ENCODE results near the gene SSR2. TPM values are rescaled to one million over a fixed set of nuclear protein-coding genes. Genes with fewer than 3 reads are reported as not detected.

SSR2 gene
- total RNA-seq, 4 donors from 2014 or later, result 51.2 to 275 (median 168) TPM

- WGBS, 2 donors (ENCODE audit: low coverage in 1 of 2), result 0% methylated on average over 53 of the region's 53 CpGs; no CpG with 5 or more reads in 1 of the 2 donors
- intact Hi-C loops (cut with DNase I; ENCODE audit: low total_unique reads) (no loop called here), in situ Hi-C loops (cut with MboI; ENCODE audit: low pct_ligation_motif_present in 1 of 4, low pct_unique_long_range_greater_than_20kb in 1 of 4, low sequenced_read_pairs in 3 of 4) (no loop called here)
Observed at GRCh38 chr1:156054500-156055280, 33.9 kb upstream of the SSR2 start, which contains the start of gene LAMTOR2. Gene LAMTOR2, plus strand, starts transcription at chr1:156054782. Its CDS starts 108 bp downstream, at chr1:156054890.

GRCh38 chr1:156053768-156054499 lies 33.2 kb upstream of the SSR2 start, which contains the start of gene UBQLN4:
Gene UBQLN4, minus strand, starts transcription at chr1:156053798. Its CDS starts 97 bp downstream, at chr1:156053701.
- H3K4me1 ChIP-seq, result peaks cover 0 to 16% (median 10%) of the 10 kb centered on the region in 4 donors
- TF ChIP-seq POLR2AphosphoS5 (IDR thresholded peaks at IDR 0.05) (peak in 2 of 3 donors; percentile 24 to 47), POLR2A (IDR thresholded peaks at IDR 0.05) (no peak), CTCF (IDR thresholded peaks at IDR 0.05) (peak; percentile 9 to 77 (median 65))
- DNase-seq, result peak; percentile 91
- intact Hi-C loops (cut with DNase I; ENCODE audit: low total_unique reads) (no loop called here), in situ Hi-C loops (cut with MboI; ENCODE audit: low pct_ligation_motif_present in 1 of 4, low pct_unique_long_range_greater_than_20kb in 1 of 4, low sequenced_read_pairs in 3 of 4) (no loop called here)
- H3K36me3 ChIP-seq, result no peaks in the 10 kb centered on the region
- no peaks in the 10 kb centered on the region for H3K27me3 ChIP-seq
- no peaks in the 10 kb centered on the region for H3K9me3 ChIP-seq
- WGBS, 2 donors (ENCODE audit: low coverage in 1 of 2), result 1% methylated on average over 32 of the region's 49 CpGs; no CpG with 5 or more reads in 1 of the 2 donors
- peak within 1 kb of the TSS; percentile 95 to 98 (median 96) for H3K27ac ChIP-seq
- H3K4me3 ChIP-seq, result peak within 1 kb of the TSS; percentile 73 to 96 (median 79)

More at GRCh38 chr1:156054500-156055280, 33.9 kb upstream of the SSR2 start, which contains the start of gene LAMTOR2:
- peak; percentile 98 for DNase-seq
- Histone ChIP-seq H3K9me3 (no peaks in the 10 kb centered on the region), H3K4me1 (peaks cover 0 to 16% (median 10%) of the 10 kb centered on the region in 4 donors), H3K27ac (peak within 1 kb of the TSS; percentile 95 to 98 (median 96)), H3K27me3 (no peaks in the 10 kb centered on the region), H3K4me3 (peak within 1 kb of the TSS; percentile 73 to 96 (median 79)), H3K36me3 (no peaks in the 10 kb centered on the region)
- TF ChIP-seq CTCF (IDR thresholded peaks at IDR 0.05), result no peak
- TF ChIP-seq EP300 (IDR thresholded peaks at IDR 0.05; ENCODE audit: low read depth), result no peak
- TF ChIP-seq POLR2A (IDR thresholded peaks at IDR 0.05), result peak; percentile 69
- peak; percentile 72 to 88 (median 86) for TF ChIP-seq POLR2AphosphoS5 (IDR thresholded peaks at IDR 0.05)

- in situ Hi-C loops (cut with MboI; ENCODE audit: low pct_ligation_motif_present in 1 of 4, low pct_unique_long_range_greater_than_20kb in 1 of 4, low sequenced_read_pairs in 3 of 4) (no loop called here), intact Hi-C loops (cut with DNase I; ENCODE audit: low total_unique reads) (no loop called here)
- H3K36me3 ChIP-seq, result no peaks in the 10 kb centered on the region
- DNase-seq, result peak; percentile 68
- 0% methylated on average over 43 of the region's 63 CpGs; no CpG with 5 or more reads in 1 of the 2 donors for WGBS, 2 donors (ENCODE audit: low coverage in 1 of 2)
- H3K4me1 ChIP-seq, result peaks cover 0 to 16% (median 10%) of the 10 kb centered on the region in 4 donors
- peak overlapping the region; percentile 70 to 96 (median 78) for H3K4me3 ChIP-seq
- no peaks in the 10 kb centered on the region for H3K27me3 ChIP-seq
- H3K9me3 ChIP-seq, result no peaks in the 10 kb centered on the region
- H3K27ac ChIP-seq, result peak overlapping the region; percentile 95 to 98 (median 96)
- TF ChIP-seq CTCF (IDR thresholded peaks at IDR 0.05) (peak in 3 of 5 experiments; percentile 9 to 32 (median 11)), POLR2AphosphoS5 (IDR thresholded peaks at IDR 0.05) (no peak), EP300 (IDR thresholded peaks at IDR 0.05; ENCODE audit: low read depth) (no peak), POLR2A (IDR thresholded peaks at IDR 0.05) (no peak)
Observed at GRCh38 chr1:156052862-156053767, 32.4 kb upstream of the SSR2 start.

All from transverse colon (tissue), 4 donors.